GM21529 (cell line): ENCODE data around the gene RNF141.

ENCODE experiments used
- ATAC-seq: cut with Tn5 transposase; IDR thresholded peaks from one replicate; pipeline ENCODE4 v1.9.1; 2021; ENCODE audit not compliant: unreplicated experiment

Gene RNF141

DNA sequence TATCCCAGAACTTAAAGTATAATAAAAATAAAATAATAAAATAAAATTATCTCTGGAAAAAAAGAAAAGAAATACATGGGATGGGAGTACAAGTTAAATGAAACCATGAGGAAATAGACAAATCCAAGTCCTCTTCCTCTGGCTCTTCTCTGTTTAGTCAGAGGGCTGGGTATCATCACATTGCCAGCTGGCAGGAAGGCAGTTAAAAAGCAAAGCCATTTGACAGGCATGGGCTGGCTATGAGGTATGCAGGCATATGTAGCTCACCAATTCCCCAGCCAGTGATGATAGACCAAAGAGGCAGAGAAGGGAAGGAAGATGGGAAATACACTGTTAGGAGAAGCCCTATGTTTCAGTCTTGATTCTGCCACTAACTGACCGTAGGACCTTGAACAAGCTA is 21.0 kb upstream of the RNF141 start:
- ATAC-seq: no peak

DNA sequence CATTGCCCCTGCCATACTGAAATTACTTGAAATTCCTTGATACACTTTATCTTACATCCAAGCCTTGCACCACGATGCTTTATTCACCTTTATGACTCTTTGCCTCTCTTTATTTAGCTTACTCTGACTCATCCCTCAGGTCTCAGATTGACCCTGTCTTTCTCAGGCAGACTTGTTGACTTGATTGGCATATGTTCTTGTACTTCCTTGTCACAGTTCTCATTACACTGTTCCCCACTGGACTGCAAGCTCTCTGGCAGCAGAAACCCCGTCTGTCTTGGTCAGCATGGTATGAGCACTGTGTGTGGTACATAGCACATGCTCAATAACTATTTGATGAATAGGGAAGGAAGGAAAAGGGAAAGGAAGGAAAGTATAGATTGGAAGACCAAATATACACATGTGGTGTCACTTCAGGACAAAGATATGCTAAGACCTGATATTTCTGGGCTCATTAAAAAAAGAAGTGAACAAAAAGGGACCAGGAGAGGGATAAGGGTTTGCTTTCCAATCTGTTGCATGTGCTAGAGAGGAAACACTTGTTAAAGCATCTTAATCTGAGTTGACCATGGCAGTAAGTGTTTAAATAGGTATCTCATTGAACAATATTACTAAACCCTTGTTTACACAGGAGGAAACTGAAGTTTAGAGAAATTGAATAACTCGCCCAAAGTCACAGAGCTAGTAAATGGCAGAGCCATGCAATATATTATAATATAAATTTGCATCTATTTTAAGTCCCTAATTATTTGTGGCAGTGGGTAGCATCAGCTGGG is 20.2 kb upstream of the RNF141 start:
- ATAC-seq: no peak

DNA sequence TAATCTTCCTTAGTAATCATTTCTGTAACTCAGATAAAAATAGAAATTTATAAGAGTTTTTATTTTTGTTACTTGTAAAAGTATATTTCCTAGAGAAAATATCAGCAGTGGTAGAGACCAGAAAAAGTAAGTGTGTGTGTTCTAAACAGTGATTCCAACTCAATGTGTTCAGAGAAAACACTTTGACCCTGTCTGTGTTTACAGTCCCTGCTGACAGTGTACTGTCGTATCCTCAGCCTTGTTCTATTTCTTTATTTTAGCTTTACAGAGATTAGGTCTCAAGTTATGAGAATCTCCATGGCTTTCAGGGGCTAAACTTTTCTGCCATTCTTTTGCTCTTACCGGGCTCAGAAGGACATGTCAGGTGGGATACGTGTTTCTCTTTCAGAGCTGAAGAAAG is 17.3 kb upstream of the RNF141 start:
- no peak for ATAC-seq

GRCh38 chr11:10556590-10556989 is 15.6 kb upstream of the RNF141 start:
- ATAC-seq: no peak

- no peak for ATAC-seq
These were observed 10.9 kb upstream of the RNF141 start for GRCh38 chr11:10551845-10552352.

DNA sequence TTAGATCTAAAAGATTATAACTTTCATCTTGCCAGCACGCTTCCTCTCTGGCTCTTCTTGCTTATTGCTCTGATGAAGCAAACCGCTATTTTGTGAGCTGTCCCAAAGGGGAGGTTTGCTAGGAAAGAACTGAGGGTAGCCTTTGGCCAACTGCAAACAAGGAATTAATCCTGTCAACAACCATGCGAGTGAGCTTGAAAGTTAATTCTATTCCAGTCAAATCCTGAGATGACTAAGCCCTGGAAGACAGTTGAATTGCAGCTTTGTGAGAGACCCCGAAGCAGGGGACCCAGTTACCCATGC is 10.3 kb upstream of the RNF141 start:
- ATAC-seq: no peak

DNA sequence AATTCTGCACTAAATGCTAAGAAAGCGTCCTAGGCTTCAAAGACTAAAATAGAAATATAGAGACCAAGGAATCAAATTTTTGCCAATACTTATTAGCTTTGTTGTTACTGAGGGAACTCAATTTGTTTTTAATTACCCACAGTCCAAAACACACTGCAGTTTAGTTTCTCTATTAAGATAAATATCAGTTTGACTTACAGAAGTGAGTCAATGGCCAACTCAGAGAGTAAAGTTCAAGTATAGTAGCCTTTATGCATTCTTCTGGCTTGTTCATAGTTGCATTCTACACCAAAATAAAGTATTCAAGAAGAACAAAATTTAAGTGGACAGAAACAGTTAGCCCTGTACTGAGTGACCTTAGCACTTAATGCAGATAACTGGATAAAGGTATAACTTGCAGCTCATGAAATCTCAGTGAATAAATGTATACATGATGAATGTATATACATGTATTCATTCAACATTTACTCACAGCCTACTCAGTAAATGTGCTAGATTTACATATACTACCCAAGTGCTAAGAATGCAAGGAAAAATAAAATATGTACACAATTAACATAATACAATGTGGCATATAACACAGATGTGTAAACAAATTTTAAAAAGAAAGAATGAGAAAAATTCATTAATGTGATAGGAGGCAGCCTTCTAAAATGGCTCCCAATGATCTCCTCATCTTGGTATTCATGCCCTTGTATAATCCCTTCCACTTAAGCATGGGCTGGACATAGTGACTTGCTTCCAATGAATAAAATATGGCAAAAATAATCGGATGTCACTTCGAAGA is 9.7 kb upstream of the RNF141 start:
- no peak for ATAC-seq

- ATAC-seq: no peak
These were observed 3.8 kb upstream of the RNF141 start for GRCh38 chr11:10544491-10545465.

DNA sequence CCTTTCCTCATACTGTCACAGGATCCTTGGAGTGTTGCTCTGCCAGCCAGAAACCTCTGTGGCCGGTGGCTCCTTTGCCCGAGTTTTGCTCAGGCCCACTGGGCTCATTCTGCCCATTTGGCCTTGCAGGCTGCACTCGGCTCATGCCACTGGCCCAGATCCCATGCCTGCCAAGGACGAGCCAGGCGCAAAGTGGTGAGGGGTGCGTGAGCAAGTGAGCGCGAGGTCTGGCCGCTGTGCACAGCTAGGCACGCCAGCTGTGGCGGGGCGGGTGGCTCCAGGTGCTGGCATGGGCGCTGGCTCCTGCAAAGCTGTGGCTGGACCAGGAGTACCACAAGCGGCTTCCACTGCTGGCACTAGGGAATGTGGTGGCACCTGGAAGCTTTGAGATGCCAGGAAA is 2.8 kb upstream of the RNF141 start:
- no peak for ATAC-seq

DNA sequence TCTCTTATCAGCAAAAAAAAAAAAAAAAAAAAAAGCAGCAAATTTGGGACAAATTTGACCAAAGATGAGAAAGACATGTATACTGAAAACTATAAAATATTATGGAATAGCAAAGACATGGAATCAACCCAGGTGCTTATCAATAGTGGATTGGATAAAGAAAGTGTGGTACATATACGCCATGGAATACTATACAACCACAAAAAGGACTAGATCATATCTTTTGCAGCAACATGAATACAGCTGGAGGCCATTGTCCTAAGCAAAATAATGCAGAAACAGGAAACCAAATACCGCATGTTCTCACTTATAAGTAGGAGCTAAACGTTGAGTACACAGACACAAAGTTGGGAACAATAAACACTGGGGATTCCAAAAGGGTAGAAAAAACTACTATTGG is 1.8 kb upstream of the RNF141 start:
- no peak for ATAC-seq

- no peak for ATAC-seq
These were observed 559 bp upstream of the RNF141 start for GRCh38 chr11:10541561-10541930.

GRCh38 chr11:10540546-10540914 is 457 bp downstream of the RNF141 start:
- peak; percentile 33 for ATAC-seq

- ATAC-seq: no peak
These were observed 1.6 kb downstream of the RNF141 start for GRCh38 chr11:10539339-10539738.

DNA sequence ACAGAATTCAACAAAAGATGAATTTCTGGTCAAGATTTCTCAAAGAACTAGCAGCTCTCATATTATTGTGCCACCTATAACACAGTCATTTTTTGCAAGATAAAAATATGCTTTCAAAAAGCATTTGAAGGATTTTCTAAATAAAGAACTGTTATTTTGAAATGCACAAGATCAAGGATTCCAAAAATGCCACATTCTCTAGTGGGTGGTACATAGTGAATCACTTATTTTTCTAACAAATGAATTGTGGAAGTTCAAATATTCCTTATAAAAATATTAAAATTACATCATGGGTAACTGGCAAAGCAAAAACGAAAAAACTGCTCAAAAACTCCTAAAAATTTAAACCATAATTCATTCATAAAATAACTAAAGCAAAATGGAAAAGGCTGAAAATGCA is 2.1 kb downstream of the RNF141 start:
- ATAC-seq: no peak

DNA sequence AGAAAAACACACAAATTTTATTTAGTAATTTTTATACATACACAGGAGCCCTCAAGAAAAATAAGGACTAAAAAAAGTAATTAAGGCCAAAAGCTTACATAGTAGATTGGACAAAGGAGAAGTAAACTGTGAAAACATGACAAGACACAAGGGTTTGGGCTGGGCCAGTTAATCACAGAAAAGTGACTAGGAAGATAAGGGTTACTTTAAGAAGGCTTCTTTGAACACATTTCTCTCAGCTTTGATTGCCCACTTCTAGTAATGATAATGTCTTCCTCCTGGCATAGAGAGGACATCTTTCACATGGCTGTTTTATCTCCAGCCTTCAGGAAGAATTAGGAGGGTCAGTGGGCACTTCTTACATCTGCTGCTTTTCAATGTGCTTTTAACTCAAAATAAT is 3.4 kb downstream of the RNF141 start:
- ATAC-seq: no peak

DNA sequence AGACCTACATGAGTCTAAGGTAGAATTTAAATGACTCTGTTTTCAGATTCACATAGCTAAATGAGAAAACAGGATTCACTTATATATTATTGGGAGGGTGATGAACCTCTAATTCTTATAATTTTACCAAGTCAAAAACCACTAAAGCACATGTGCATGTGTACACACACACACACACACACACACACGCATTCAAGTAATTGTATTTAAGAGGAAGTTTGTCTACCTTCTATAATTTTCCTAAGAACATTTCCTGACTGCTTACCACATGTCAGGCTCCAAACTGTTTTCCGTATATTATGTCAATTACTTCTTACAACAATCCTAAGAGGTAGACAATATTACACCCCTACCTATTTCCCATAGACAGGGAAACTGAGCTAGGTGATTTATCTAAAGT is 6.7 kb downstream of the RNF141 start:
- no peak for ATAC-seq

GRCh38 chr11:10533323-10533722 is 7.7 kb downstream of the RNF141 start:
- ATAC-seq: no peak

- no peak for ATAC-seq
These were observed 8.5 kb downstream of the RNF141 start for GRCh38 chr11:10532526-10532925.

DNA sequence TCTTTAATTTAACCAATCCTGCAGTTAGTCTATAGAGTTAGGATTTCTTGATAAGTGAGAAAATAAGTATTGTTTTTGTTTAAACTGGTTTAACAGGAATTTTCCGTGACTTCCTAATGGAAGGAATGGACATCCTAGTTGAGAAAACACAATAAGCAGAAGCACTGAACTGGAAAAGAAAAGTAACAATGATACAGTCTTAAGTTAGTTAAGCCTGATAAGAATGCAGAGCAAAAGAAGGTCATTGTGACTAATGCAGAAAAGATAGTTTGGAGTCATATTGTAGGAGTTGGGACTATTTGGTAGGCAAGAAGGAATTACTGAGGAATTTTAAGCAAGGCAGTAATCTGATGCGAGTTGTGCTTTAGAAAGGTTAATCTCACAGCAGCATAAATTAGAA is 11.7 kb downstream of the RNF141 start:
- no peak for ATAC-seq

GRCh38 chr11:10528121-10528520 is 12.9 kb downstream of the RNF141 start:
- no peak for ATAC-seq
